Measurements from ENCODE around the gene C11orf86.

DNA sequence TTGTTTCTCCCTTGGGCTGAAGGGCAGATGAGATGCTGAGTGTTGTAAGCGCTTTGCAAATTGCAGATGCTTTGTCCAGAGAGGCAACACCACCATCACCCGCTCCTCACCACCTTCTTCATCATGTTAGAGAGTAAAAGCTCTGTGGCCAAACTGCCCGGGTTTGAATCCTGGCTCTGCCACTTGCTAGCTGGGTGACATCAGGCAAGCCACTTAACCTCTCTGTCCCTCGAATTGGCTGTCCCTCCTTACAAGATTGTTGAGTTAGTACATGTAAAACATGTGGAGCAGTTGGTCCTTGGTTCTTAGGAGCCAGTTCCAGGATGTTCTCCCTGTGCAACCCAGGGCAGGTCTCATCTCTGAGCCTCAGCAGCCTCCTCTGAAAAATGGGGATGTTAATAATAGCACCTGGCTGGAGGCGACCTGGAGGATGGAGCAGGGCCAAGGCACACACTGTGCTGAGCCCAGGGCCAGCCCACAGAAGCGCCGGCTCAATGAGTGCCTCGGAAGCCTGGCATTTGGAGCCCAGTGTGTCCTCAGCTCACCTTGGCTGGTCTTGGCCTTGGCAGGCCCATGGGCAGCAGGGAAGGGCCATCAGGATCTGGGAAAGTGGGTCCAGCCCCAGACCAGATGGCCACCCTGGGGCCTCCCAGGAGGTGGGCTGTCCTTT, 10.5 kb downstream of the C11orf86 start:
- TF ChIP-seq, protein P1, sequence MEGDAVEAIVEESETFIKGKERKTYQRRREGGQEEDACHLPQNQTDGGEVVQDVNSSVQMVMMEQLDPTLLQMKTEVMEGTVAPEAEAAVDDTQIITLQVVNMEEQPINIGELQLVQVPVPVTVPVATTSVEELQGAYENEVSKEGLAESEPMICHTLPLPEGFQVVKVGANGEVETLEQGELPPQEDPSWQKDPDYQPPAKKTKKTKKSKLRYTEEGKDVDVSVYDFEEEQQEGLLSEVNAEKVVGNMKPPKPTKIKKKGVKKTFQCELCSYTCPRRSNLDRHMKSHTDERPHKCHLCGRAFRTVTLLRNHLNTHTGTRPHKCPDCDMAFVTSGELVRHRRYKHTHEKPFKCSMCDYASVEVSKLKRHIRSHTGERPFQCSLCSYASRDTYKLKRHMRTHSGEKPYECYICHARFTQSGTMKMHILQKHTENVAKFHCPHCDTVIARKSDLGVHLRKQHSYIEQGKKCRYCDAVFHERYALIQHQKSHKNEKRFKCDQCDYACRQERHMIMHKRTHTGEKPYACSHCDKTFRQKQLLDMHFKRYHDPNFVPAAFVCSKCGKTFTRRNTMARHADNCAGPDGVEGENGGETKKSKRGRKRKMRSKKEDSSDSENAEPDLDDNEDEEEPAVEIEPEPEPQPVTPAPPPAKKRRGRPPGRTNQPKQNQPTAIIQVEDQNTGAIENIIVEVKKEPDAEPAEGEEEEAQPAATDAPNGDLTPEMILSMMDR (IDR thresholded peaks at IDR 0.05): no peak
- TF ChIP-seq POLR2A (IDR thresholded peaks at IDR 0.05): no peak

All from thyroid gland (tissue), 4 donors.